Skeletal muscle tissue (tissue), 4 donors: Measurements from ENCODE around the gene UPP1. TPM values are rescaled to one million over a fixed set of nuclear protein-coding genes. Genes with fewer than 3 reads are reported as not detected.

Experiments
- H3K27ac ChIP-seq: one replicate; pipeline ENCODE4 v1.7.0; 2013; ENCODE audit warnings: mild to moderate bottlenecking, low read depth, low read length, inconsistent platforms
- H3K27me3 ChIP-seq, 3 donors: one replicate each; pipeline ENCODE4 v1.7.0; 2013; ENCODE audit warnings: low read length in 3 of 3; ENCODE audit not compliant: control insufficient read depth in 3 of 3, insufficient read depth in 3 of 3
- H3K36me3 ChIP-seq, 3 donors: one replicate each; pipeline ENCODE4 v1.7.0; 2013; ENCODE audit warnings: low read length in 3 of 3; ENCODE audit not compliant: control insufficient read depth in 3 of 3, insufficient read depth in 3 of 3
- H3K4me1 ChIP-seq, 3 donors: one replicate each; pipeline ENCODE4 v1.7.0; 2013; ENCODE audit warnings: low read length in 3 of 3, mild to moderate bottlenecking in 3 of 3; ENCODE audit not compliant: control insufficient read depth in 3 of 3, insufficient read depth in 3 of 3
- H3K4me3 ChIP-seq, 3 donors: one replicate each; pipeline ENCODE4 v1.7.0; 2013; ENCODE audit warnings: low read length in 3 of 3
- H3K9ac ChIP-seq, 3 donors: one replicate each; pipeline ENCODE4 v1.7.0; 2013; ENCODE audit warnings: low read length in 3 of 3, mild to moderate bottlenecking in 3 of 3, moderate library complexity in 2 of 3, low read depth in 1 of 3
- H3K9me3 ChIP-seq, 3 donors: one replicate each; pipeline ENCODE4 v1.7.0; 2013; ENCODE audit warnings: low read length in 3 of 3; ENCODE audit not compliant: control insufficient read depth in 3 of 3
- total RNA-seq: library from RNA; depleted of rRNA; stranded (reverse); fragments of >200 nt; gene quantifications from one replicate; pipeline ENCODE4 v1.2.3, GENCODE V29; 2014
- donor health status: Osteomylitis.

UPP1 gene
- total RNA-seq, 1 donor from 2014 or later, result 1.0 TPM

DNA sequence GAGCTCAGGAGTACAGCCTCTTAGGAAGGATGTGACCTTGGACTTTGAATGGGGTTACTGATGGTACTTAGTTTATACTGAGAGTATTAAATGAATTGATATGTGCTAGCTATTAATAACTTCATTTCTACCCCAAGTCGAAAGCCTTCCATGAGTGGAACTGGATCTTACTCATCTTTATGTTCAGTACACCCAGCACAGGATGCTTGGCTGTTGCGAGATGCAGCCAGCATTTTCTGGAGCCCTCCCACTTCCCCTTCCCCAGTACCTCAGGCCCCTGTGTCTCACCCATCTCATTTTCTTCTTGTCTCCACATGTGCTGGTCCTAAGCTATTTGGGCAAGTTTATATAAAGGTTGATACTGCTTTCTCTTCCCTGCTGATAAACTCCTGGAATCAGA is 7.2 kb downstream of the UPP1 start:
- Histone ChIP-seq H3K9ac (no peak overlapping the region), H3K4me1 (no peaks in the 10 kb centered on the region), H3K36me3 (peaks cover 7 to 17% (median 13%) of the 10 kb centered on the region in 3 donors), H3K27ac (no peak overlapping the region), H3K9me3 (no peaks in the 10 kb centered on the region), H3K4me3 (no peak overlapping the region), H3K27me3 (no peaks in the 10 kb centered on the region)

DNA sequence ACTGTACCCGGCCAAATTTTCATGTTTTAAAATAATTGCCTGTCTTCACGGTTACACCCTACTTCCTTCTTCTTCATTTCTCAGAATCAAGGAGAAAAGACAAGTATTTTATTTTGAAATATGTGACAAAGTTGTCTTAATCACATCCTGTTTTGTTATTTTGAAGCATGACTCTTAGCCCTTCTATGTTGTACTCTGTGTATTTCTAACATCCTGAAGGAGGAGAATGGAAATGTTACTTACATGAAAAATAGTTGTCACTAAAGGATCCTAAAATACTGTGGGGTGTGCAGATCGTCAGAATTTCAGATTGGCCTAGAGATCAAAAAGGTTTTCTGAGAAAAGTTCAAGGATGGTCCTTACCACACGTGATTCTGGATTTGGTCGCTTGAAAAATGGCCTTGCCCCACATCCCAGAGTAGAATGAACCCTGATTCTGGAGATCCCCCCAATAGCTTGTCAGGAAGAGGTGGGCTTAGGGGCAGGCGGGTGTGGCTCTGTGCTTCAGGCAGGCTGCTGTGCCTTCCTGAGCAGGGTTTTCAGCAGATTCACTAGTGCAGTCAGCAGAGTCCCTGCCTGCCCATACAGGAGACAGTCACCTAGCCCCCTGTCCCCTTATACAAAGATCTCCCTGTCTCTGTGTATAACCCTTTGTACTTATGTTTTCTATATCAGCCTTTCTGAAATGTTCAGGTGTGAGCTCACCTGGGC is 8.6 kb downstream of the UPP1 start:
- no peak overlapping the region for H3K9ac ChIP-seq
- H3K9me3 ChIP-seq, result no peaks in the 10 kb centered on the region
- H3K27ac ChIP-seq, result peak overlapping the region; percentile 6
- H3K4me3 ChIP-seq, result no peak overlapping the region
- no peaks in the 10 kb centered on the region for H3K27me3 ChIP-seq
- H3K4me1 ChIP-seq, result no peaks in the 10 kb centered on the region
- peaks cover 9 to 29% (median 19%) of the 10 kb centered on the region in 3 donors for H3K36me3 ChIP-seq

DNA sequence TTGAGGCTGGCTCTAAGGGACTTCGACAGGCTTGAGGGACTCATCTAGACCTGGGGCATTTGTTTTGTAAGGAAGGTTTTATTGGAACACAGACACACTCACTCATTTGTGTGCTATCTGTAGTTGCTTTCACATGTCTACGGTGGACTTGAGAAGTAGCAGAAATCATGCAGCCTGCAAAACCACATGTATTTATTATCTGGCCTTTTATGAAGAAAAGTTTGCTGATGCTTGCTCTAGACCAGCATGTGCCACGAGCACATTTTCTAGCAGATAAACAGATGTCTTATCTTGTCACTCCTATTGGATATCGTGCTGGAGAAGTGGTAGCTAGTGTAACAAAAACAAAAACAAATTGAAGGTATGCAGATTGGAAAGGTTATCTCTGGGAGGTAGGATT is 9.8 kb downstream of the UPP1 start:
- Histone ChIP-seq H3K27me3 (no peaks in the 10 kb centered on the region), H3K9me3 (no peaks in the 10 kb centered on the region), H3K4me3 (no peak overlapping the region), H3K9ac (no peak overlapping the region), H3K36me3 (peaks cover 18 to 35% (median 22%) of the 10 kb centered on the region in 3 donors), H3K4me1 (no peaks in the 10 kb centered on the region), H3K27ac (no peak overlapping the region)

DNA sequence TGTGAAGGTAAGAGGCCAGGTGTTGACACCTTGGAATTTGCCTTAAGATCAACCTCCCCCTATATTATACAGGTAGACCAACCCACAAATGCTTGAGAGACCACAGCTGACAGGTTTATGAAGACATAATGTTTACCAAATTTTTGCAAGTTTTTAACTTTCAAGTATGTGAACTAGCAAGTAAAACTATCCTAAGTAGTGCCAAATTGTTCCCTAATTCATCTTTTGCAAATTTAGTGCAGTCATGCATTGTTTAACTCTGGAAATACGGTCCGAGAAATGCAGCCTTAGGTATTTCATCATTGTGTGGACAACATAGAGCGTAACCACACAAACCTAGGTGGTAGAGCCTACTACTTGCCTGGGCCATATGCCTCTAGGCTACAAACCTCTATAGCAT is 10.7 kb downstream of the UPP1 start:
- Histone ChIP-seq H3K9ac (no peak overlapping the region), H3K27me3 (no peaks in the 10 kb centered on the region), H3K27ac (no peak overlapping the region), H3K36me3 (peaks cover 20 to 34% (median 22%) of the 10 kb centered on the region in 3 donors), H3K4me1 (no peaks in the 10 kb centered on the region), H3K4me3 (no peak overlapping the region), H3K9me3 (no peaks in the 10 kb centered on the region)

DNA sequence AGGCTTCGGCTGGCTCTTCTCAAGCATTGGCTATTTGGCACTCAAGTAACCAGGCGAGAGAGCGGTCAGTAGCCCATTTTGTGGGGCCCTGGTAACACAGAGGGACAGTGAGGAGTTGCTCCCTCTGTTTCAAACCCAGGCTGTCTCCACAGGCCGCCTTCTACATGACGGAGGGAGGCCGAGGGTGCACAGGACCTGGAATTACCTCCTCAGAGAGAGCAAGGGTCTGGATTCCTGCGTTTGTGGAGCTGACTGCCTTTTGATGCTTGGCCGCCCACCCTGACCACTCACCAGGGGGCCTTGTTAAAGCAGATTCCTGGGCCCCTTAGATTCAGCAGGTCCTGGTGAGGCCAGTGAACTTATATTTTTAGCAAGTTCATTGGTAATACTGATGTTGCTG is 12.3 kb downstream of the UPP1 start:
- Histone ChIP-seq H3K9ac (no peak overlapping the region), H3K27me3 (no peaks in the 10 kb centered on the region), H3K36me3 (peaks cover 21 to 36% (median 27%) of the 10 kb centered on the region in 3 donors), H3K4me3 (no peak overlapping the region), H3K27ac (no peak overlapping the region), H3K9me3 (no peaks in the 10 kb centered on the region), H3K4me1 (no peaks in the 10 kb centered on the region)

DNA sequence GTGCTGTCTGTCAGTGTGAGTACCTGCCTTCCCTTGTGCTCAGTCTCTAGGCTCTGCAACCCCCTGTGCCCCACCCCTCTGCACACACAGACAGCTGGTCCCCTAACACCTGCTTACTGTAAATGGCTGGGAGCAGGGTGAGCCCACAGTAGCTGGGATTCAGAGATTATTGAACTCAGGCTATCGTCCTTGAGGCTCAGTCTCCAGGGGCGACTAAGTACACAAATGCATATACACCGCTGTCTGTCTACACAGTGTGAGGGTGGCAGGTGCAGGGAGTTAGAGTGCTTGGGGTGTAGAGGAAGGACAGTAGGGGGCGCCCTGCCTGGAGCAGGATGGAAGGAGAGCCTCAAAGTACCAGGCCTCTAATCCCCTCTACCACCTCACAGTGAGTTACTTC is 12.9 kb downstream of the UPP1 start:
- H3K9ac ChIP-seq, result no peak overlapping the region
- H3K36me3 ChIP-seq, result peaks cover 24 to 40% (median 31%) of the 10 kb centered on the region in 3 donors
- H3K27ac ChIP-seq, result no peak overlapping the region
- no peaks in the 10 kb centered on the region for H3K27me3 ChIP-seq
- H3K4me3 ChIP-seq, result no peak overlapping the region
- H3K4me1 ChIP-seq, result no peaks in the 10 kb centered on the region
- no peaks in the 10 kb centered on the region for H3K9me3 ChIP-seq

DNA sequence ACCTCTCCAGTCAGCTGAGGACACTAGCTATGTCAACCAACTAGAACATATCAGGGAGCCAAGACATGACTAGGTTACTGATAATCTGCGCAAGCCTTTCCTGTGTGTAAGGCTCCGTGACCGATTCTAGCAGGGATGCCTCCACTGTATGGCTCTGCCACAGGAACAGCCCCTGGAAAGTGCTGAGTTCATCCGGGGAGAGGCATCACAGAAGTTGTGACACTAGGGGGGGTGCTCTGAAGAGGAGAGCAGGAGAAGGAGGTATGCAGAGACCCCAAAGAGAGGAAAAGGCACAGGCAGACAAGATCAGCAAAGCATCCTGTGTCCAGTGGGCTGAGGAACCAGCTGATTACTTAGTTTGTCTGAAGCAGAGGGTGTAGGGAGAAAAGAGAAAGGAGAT is 13.5 kb downstream of the UPP1 start:
- H3K4me1 ChIP-seq, result no peaks in the 10 kb centered on the region
- peaks cover 30 to 46% (median 37%) of the 10 kb centered on the region in 3 donors for H3K36me3 ChIP-seq
- H3K9ac ChIP-seq, result no peak overlapping the region
- no peaks in the 10 kb centered on the region for H3K9me3 ChIP-seq
- no peak overlapping the region for H3K27ac ChIP-seq
- no peaks in the 10 kb centered on the region for H3K27me3 ChIP-seq
- H3K4me3 ChIP-seq, result no peak overlapping the region

DNA sequence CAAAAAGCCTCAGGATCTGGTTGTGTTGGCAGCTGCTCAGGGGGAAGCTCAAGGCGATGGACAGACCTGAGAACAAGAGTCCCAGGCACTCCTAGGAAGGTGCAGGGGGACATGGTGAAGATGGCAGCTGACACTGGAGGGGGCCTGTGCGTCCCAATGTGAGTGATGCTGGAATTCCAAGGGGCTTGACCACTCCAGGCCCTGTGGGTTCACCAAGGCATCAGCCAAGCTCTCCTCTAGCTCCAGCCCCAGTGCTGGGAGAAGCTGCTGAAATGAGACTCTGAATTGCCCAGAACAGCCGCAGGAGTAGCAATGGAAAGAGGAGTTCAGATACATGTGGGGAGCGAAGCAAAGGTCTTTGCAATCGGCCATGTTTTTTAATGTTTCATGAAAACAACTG is 16.0 kb downstream of the UPP1 start:
- Histone ChIP-seq H3K9me3 (no peaks in the 10 kb centered on the region), H3K9ac (no peak overlapping the region), H3K4me1 (no peaks in the 10 kb centered on the region), H3K36me3 (peaks cover 44 to 57% (median 49%) of the 10 kb centered on the region in 3 donors), H3K27ac (no peak overlapping the region), H3K4me3 (no peak overlapping the region), H3K27me3 (no peaks in the 10 kb centered on the region)

DNA sequence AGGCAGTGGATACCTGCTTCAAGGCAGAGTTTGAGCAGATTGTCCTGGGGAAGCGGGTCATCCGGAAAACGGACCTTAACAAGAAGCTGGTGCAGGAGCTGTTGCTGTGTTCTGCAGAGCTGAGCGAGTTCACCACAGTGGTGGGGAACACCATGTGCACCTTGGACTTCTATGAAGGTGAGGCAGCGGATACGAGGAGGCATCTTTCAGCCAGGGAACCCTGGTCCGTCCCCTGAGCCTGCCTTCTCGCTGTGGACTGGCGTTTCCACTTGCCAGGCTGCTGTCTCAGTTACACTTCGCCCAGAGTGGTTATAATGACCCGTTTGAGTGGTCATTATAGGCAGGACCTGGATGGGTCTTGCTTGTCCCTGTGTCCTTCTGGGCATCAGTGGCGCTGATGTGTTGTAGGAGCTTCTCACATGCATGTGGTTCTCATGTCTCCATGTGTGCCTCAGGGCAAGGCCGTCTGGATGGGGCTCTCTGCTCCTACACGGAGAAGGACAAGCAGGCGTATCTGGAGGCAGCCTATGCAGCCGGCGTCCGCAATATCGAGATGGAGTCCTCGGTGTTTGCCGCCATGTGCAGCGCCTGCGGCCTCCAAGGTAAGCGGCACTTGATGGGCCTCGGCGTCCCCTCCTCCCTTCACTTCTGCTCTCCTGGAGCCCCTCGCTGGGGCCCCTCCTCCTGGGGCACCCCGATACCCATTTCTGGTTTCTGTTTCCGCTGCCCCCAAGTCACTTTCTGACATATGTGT is 18.0 kb downstream of the UPP1 start:
- Histone ChIP-seq H3K9me3 (no peaks in the 10 kb centered on the region), H3K9ac (no peak overlapping the region), H3K4me3 (no peak overlapping the region), H3K4me1 (no peaks in the 10 kb centered on the region), H3K27me3 (no peaks in the 10 kb centered on the region), H3K27ac (no peak overlapping the region), H3K36me3 (peaks cover 37 to 50% (median 49%) of the 10 kb centered on the region in 3 donors)

DNA sequence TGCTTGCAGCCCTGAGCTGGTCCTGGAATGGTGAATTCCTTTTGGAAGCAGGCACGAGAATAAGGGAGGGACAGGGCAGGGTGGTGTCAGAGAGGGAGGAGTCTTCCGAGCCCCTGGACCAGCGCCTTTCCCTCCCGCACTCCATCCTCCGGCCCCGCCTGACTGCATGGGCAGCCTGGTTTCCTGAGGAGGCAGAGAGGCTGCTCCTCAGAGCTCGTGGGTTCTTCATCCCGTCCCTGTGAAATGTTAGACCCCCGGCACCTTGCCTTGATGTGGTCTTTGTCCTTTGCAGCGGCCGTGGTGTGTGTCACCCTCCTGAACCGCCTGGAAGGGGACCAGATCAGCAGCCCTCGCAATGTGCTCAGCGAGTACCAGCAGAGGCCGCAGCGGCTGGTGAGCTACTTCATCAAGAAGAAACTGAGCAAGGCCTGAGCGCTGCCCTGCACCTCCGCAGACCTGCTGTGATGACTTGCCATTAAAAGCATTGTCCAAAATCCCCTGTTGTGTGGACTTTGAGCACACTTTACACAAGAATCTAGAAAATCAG is 18.9 kb downstream of the UPP1 start:
- no peaks in the 10 kb centered on the region for H3K27me3 ChIP-seq
- H3K4me3 ChIP-seq, result no peak overlapping the region
- H3K9ac ChIP-seq, result no peak overlapping the region
- H3K9me3 ChIP-seq, result no peaks in the 10 kb centered on the region
- H3K36me3 ChIP-seq, result peaks cover 32 to 45% (median 42%) of the 10 kb centered on the region in 3 donors
- no peak overlapping the region for H3K27ac ChIP-seq
- H3K4me1 ChIP-seq, result no peaks in the 10 kb centered on the region
